CD14-positive monocyte (primary cell): ENCODE measurements around the gene PLXNA4. TPM values are rescaled to one million over a fixed set of nuclear protein-coding genes. Genes with fewer than 3 reads are reported as not detected.
A peak's percentile ranks its signal among the peaks of the same experiment; 100 is the strongest.

Source experiments
- DNase-seq, 3 donors: peaks; one replicate each; pipeline ENCODE4 v3.0.0-alpha.2; 2011 to 2022
- H2AFZ ChIP-seq: 2 replicates; pipeline ENCODE4 v1.6.0; 2012; ENCODE audit warnings: mild to moderate bottlenecking, low read depth, low read length, inconsistent platforms; ENCODE audit not compliant: insufficient read depth, poor library complexity, severe bottlenecking
- H3K27ac ChIP-seq, 2 donors: 1 replicate in 1 of 2; 2 replicates in 1 of 2; pipeline ENCODE4 v1.5.1; 2012 to 2013; ENCODE audit warnings: low read length in 2 of 2, control low read depth in 1 of 2, inconsistent platforms in 1 of 2, low read depth in 1 of 2, mild to moderate bottlenecking in 1 of 2
- H3K27me3 ChIP-seq, 2 donors: one replicate each; pipeline versions ENCODE4 v1.6.0 to v1.6.1; 2011 to 2013; ENCODE audit warnings: low read length in 2 of 2; ENCODE audit not compliant: control insufficient read depth in 2 of 2, insufficient read depth in 2 of 2
- H3K36me3 ChIP-seq, 2 donors: replicated peaks in 1 of 2; 1 replicate in 1 of 2; 2 replicates in 1 of 2; pipeline versions ENCODE4 v1.5.1 to v1.6.1; 2012 to 2013; ENCODE audit warnings: low read length in 2 of 2, control low read depth in 1 of 2, inconsistent platforms in 1 of 2, mild to moderate bottlenecking in 1 of 2; ENCODE audit not compliant: insufficient read depth in 2 of 2, control insufficient read depth in 1 of 2
- H3K4me1 ChIP-seq, 2 donors: 1 replicate in 1 of 2; 2 replicates in 1 of 2; pipeline versions ENCODE4 v1.5.1 to v1.6.1; 2012 to 2013; ENCODE audit warnings: low read length in 2 of 2, control low read depth in 1 of 2, inconsistent platforms in 1 of 2, mild to moderate bottlenecking in 1 of 2, moderate library complexity in 1 of 2; ENCODE audit not compliant: insufficient read depth in 2 of 2, control insufficient read depth in 1 of 2
- H3K4me2 ChIP-seq: replicated peaks from 2 replicates; pipeline ENCODE3; 2012; ENCODE audit warnings: low read length, moderate library complexity, mild to moderate bottlenecking; ENCODE audit not compliant: poor library complexity, severe bottlenecking; ENCODE audit errors: extremely low read depth
- H3K4me3 ChIP-seq, 3 experiments: fragments of 200-600 bp in 1 of 3; sonication (generic) in 1 of 3; replicated peaks in 1 of 3; 1 replicate in 2 of 3; 2 replicates in 1 of 3; pipeline ENCODE4 v1.5.1; 2011 to 2013; ENCODE audit warnings: low read length in 3 of 3, mild to moderate bottlenecking in 3 of 3, control low read depth in 2 of 3, low read depth in 2 of 3, inconsistent platforms in 1 of 3, moderate library complexity in 1 of 3
- H3K79me2 ChIP-seq: 2 replicates; pipeline ENCODE4 v1.6.0; 2012; ENCODE audit warnings: mild to moderate bottlenecking, control low read depth, inconsistent platforms, low read length, moderate library complexity; ENCODE audit not compliant: insufficient read depth
- H3K9ac ChIP-seq: 2 replicates; pipeline ENCODE4 v1.6.0; 2017; ENCODE audit warnings: low read length, mild to moderate bottlenecking; ENCODE audit not compliant: insufficient read depth, poor library complexity, severe bottlenecking
- H3K9me3 ChIP-seq, 2 donors: replicated peaks in 1 of 2; 1 replicate in 1 of 2; 2 replicates in 1 of 2; pipeline versions ENCODE4 v1.5.1 to v1.6.1; 2012 to 2013; ENCODE audit warnings: low read length in 2 of 2, control low read depth in 1 of 2; ENCODE audit not compliant: control insufficient read depth in 1 of 2, insufficient read depth in 1 of 2
- H4K20me1 ChIP-seq: 2 replicates; pipeline ENCODE4 v1.6.0; 2012; ENCODE audit warnings: mild to moderate bottlenecking, low read length, control low read depth, moderate library complexity; ENCODE audit not compliant: insufficient read depth
- H3K27ac Mint-ChIP-seq, 7 donors: one replicate each; pipeline ENCODE4 v1.8.0; 2020; ENCODE audit warnings: mild to moderate bottlenecking in 7 of 7, mixed read lengths in 7 of 7, moderate library complexity in 6 of 7, inconsistent platforms in 2 of 7
- H3K27me3 Mint-ChIP-seq, 3 donors: one replicate each; pipeline ENCODE4 v1.8.0; 2021 to 2022; ENCODE audit warnings: low read depth in 3 of 3, mild to moderate bottlenecking in 3 of 3, mixed read lengths in 3 of 3, moderate library complexity in 3 of 3, inconsistent platforms in 1 of 3
- H3K36me3 Mint-ChIP-seq, 2 donors: one replicate each; pipeline ENCODE4 v1.8.0; 2020; ENCODE audit warnings: mixed read lengths in 2 of 2, inconsistent platforms in 1 of 2, mild to moderate bottlenecking in 1 of 2
- H3K4me1 Mint-ChIP-seq: one replicate; pipeline ENCODE4 v1.8.0; 2020; ENCODE audit warnings: mild to moderate bottlenecking, mixed read lengths
- H3K4me3 Mint-ChIP-seq, 2 donors: one replicate each; pipeline ENCODE4 v1.8.0; 2020; ENCODE audit warnings: mild to moderate bottlenecking in 2 of 2, mixed read lengths in 2 of 2, moderate library complexity in 1 of 2
- H3K9me3 Mint-ChIP-seq, 7 donors: one replicate each; pipeline ENCODE4 v1.8.0; 2020 to 2022; ENCODE audit warnings: mixed read lengths in 7 of 7, mild to moderate bottlenecking in 6 of 7, moderate library complexity in 6 of 7, inconsistent platforms in 2 of 7
- CTCF ChIP-seq: fragments of 200-600 bp; IDR thresholded peaks from one replicate; pipeline ENCODE4 v1.8.0; 2022; ENCODE audit warnings: antibody characterized with exemption, mild to moderate bottlenecking
- WGBS: methylation state at CpG from one replicate; pipeline ENCODE4 v1.1.5; 2013; ENCODE audit warnings: missing lambda C conversion rate; ENCODE audit not compliant: insufficient coverage; 5-methylcytosine and 5-hydroxymethylcytosine counted together
- intact Hi-C, 2 donors: fragments of 100-400 bp; cut with micrococcal nuclease; formaldehyde crosslinking; loops; one replicate each; pipeline versions ENCODE4 v1.15.0 to v1.15.1; 2023
- polyA plus RNA-seq, 3 donors: library from polyadenylated mRNA; depleted of rRNA in 1 of 3; unstranded in 2 of 3; stranded (reverse) in 1 of 3; fragments of 300-500 nt in 2 of 3; fragments of >200 nt in 1 of 3; fragmentation: Illumina TruSeq in 2 of 3; gene quantifications; 1 replicate in 2 of 3; 2 replicates in 1 of 3; pipeline ENCODE4 v1.2.3, GENCODE V29; 2012 to 2021

The PLXNA4 gene
- polyA plus RNA-seq, 3 donors, result not detected

- H3K27me3 ChIP-seq, result peaks cover 0 to 5% of the 10 kb centered on the region in 2 donors
- H3K4me1 ChIP-seq, result no peaks in the 10 kb centered on the region
- H3K9me3 ChIP-seq, result no peaks in the 10 kb centered on the region
- H3K27ac ChIP-seq, result no peak overlapping the region
- Mint-ChIP-seq H3K27me3 (peaks cover 22 to 36% (median 24%) of the 10 kb centered on the region in 3 donors), H3K27ac (no peak overlapping the region), H3K4me1 (peaks cover 4% of the 10 kb centered on the region), H3K9me3 (peaks cover 0 to 2% (median 0%) of the 10 kb centered on the region in 7 donors), H3K36me3 (no peaks in the 10 kb centered on the region), H3K4me3 (no peak overlapping the region)
- H4K20me1 ChIP-seq, result no peaks in the 10 kb centered on the region
- H3K79me2 ChIP-seq, result no peaks in the 10 kb centered on the region
- H3K4me3 ChIP-seq, result no peak overlapping the region
- no peak for TF ChIP-seq CTCF
- no CpG with 5 or more reads among the region's 5 CpGs for WGBS
- DNase-seq, result no peak
- no peak overlapping the region for H3K4me2 ChIP-seq
- H3K36me3 ChIP-seq, result no peaks in the 10 kb centered on the region
- intact Hi-C loops, result no loop called here
- no peak overlapping the region for H3K9ac ChIP-seq
- H2AFZ ChIP-seq, result no peak overlapping the region
Observed at GRCh38 chr7:132558815-132559214, 17.5 kb downstream of the PLXNA4 start.

DNA sequence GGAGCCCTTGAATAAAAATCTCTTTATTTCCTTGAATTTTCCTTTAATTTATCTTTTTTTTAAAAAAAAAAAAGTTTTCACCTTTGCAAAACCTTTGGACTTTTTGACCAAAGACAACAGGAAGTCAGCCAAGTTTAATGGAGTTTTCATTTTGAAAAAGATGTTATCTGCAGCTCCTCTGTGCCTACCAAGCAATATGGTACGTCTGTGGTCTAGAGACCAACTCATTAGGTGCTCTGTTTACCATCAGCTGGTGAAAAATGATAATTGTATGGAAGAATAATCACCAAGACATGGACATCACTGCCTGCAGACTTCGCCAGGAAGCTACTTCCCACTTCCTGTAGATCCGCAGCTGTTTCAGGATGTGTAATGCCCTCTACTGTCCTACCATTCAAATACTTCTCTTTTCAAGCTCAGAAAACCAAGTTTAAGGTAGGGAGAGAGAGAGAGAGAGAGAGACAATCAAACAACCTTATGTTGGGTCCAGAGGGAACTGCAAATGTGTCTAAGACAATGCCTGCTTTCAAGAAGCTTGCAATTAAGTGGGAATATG lies 18.7 kb downstream of the PLXNA4 start:
- H3K4me1 ChIP-seq, result no peaks in the 10 kb centered on the region
- intact Hi-C loops, result no loop called here
- H3K9me3 ChIP-seq, result peaks cover 0 to 5% of the 10 kb centered on the region in 2 donors
- no peaks in the 10 kb centered on the region for H3K36me3 ChIP-seq
- Mint-ChIP-seq H3K4me1 (peaks cover 4% of the 10 kb centered on the region), H3K4me3 (no peak overlapping the region), H3K9me3 (peaks cover 0 to 2% (median 0%) of the 10 kb centered on the region in 7 donors), H3K36me3 (no peaks in the 10 kb centered on the region), H3K27ac (no peak overlapping the region), H3K27me3 (peaks cover 19 to 30% (median 19%) of the 10 kb centered on the region in 3 donors)
- no peak overlapping the region for H2AFZ ChIP-seq
- H3K79me2 ChIP-seq, result no peaks in the 10 kb centered on the region
- no peaks in the 10 kb centered on the region for H4K20me1 ChIP-seq
- peaks cover 0 to 5% of the 10 kb centered on the region in 2 donors for H3K27me3 ChIP-seq
- H3K4me2 ChIP-seq, result peak overlapping the region; percentile 21
- no peak for TF ChIP-seq CTCF
- WGBS, result no CpG with 5 or more reads among the region's 3 CpGs
- no peak overlapping the region for H3K4me3 ChIP-seq
- H3K27ac ChIP-seq, result no peak overlapping the region
- H3K9ac ChIP-seq, result no peak overlapping the region
- peak; percentile 3 to 14 (median 5) for DNase-seq
